IPS-15b (cell line): ENCODE results near the gene FBH1.

Experiments
- H3K27me3 ChIP-seq: one replicate; pipeline ENCODE4 v1.6.1; 2013; ENCODE audit warnings: low read length; ENCODE audit not compliant: control insufficient read depth, insufficient read depth
- H3K36me3 ChIP-seq: one replicate; pipeline ENCODE4 v1.6.1; 2013; ENCODE audit warnings: low read length; ENCODE audit not compliant: control insufficient read depth, insufficient read depth
- H3K4me1 ChIP-seq: one replicate; pipeline ENCODE4 v1.6.1; 2013; ENCODE audit warnings: mild to moderate bottlenecking, low read length; ENCODE audit not compliant: control insufficient read depth, insufficient read depth
- H3K4me3 ChIP-seq: one replicate; pipeline ENCODE4 v1.5.1; 2013; ENCODE audit warnings: low read depth, low read length
- H3K9ac ChIP-seq: one replicate; pipeline ENCODE4 v1.6.1; 2013; ENCODE audit warnings: low read depth, mild to moderate bottlenecking, low read length
- H3K9me3 ChIP-seq: one replicate; pipeline ENCODE4 v1.6.1; 2013; ENCODE audit warnings: mild to moderate bottlenecking, low read length; ENCODE audit not compliant: control insufficient read depth, insufficient read depth

FBH1 gene

GRCh38 chr10:5932345-5932744 is 42.3 kb downstream of the FBH1 start:
- no peaks in the 10 kb centered on the region for H3K4me1 ChIP-seq
- H3K4me3 ChIP-seq = no peak overlapping the region
- peaks cover 30% of the 10 kb centered on the region for H3K36me3 ChIP-seq
- H3K9ac ChIP-seq = no peak overlapping the region
- H3K27me3 ChIP-seq = no peaks in the 10 kb centered on the region
- H3K9me3 ChIP-seq = no peaks in the 10 kb centered on the region

- Histone ChIP-seq H3K9me3 (no peaks in the 10 kb centered on the region), H3K4me3 (no peak overlapping the region), H3K27me3 (no peaks in the 10 kb centered on the region), H3K4me1 (no peaks in the 10 kb centered on the region), H3K9ac (no peak overlapping the region), H3K36me3 (peaks cover 31% of the 10 kb centered on the region)
These were observed 44.0 kb downstream of the FBH1 start for GRCh38 chr10:5933909-5934546.

- Histone ChIP-seq H3K9me3 (no peaks in the 10 kb centered on the region), H3K9ac (no peak overlapping the region), H3K36me3 (peaks cover 23% of the 10 kb centered on the region), H3K4me3 (no peak overlapping the region), H3K4me1 (no peaks in the 10 kb centered on the region), H3K27me3 (no peaks in the 10 kb centered on the region)
These were observed 45.6 kb downstream of the FBH1 start for GRCh38 chr10:5935628-5936027.

- Histone ChIP-seq H3K4me3 (no peak overlapping the region), H3K9ac (no peak overlapping the region), H3K9me3 (no peaks in the 10 kb centered on the region), H3K4me1 (no peaks in the 10 kb centered on the region), H3K27me3 (no peaks in the 10 kb centered on the region), H3K36me3 (peaks cover 23% of the 10 kb centered on the region)
These were observed 47.0 kb downstream of the FBH1 start for GRCh38 chr10:5937016-5937415.

GRCh38 chr10:5938291-5938690 is 48.2 kb downstream of the FBH1 start:
- H3K27me3 ChIP-seq = no peaks in the 10 kb centered on the region
- no peak overlapping the region for H3K4me3 ChIP-seq
- H3K36me3 ChIP-seq = peaks cover 21% of the 10 kb centered on the region
- H3K4me1 ChIP-seq = no peaks in the 10 kb centered on the region
- H3K9ac ChIP-seq = no peak overlapping the region
- no peaks in the 10 kb centered on the region for H3K9me3 ChIP-seq

- Histone ChIP-seq H3K9me3 (no peaks in the 10 kb centered on the region), H3K27me3 (no peaks in the 10 kb centered on the region), H3K4me1 (peaks cover 3% of the 10 kb centered on the region), H3K4me3 (no peak overlapping the region), H3K36me3 (peaks cover 12% of the 10 kb centered on the region), H3K9ac (no peak overlapping the region)
These were observed 50.8 kb downstream of the FBH1 start for GRCh38 chr10:5940807-5941218.

GRCh38 chr10:5941579-5941978 is 51.5 kb downstream of the FBH1 start:
- H3K4me1 ChIP-seq = peaks cover 3% of the 10 kb centered on the region
- H3K4me3 ChIP-seq = no peak overlapping the region
- H3K9ac ChIP-seq = no peak overlapping the region
- H3K36me3 ChIP-seq = peaks cover 12% of the 10 kb centered on the region
- H3K9me3 ChIP-seq = no peaks in the 10 kb centered on the region
- no peaks in the 10 kb centered on the region for H3K27me3 ChIP-seq

GRCh38 chr10:5942001-5942400 is 52.0 kb downstream of the FBH1 start:
- no peak overlapping the region for H3K4me3 ChIP-seq
- H3K36me3 ChIP-seq = peaks cover 10% of the 10 kb centered on the region
- no peaks in the 10 kb centered on the region for H3K27me3 ChIP-seq
- H3K4me1 ChIP-seq = peaks cover 3% of the 10 kb centered on the region
- no peaks in the 10 kb centered on the region for H3K9me3 ChIP-seq
- no peak overlapping the region for H3K9ac ChIP-seq

- Histone ChIP-seq H3K4me3 (no peak overlapping the region), H3K9ac (no peak overlapping the region), H3K4me1 (peaks cover 3% of the 10 kb centered on the region), H3K27me3 (no peaks in the 10 kb centered on the region), H3K36me3 (peaks cover 7% of the 10 kb centered on the region), H3K9me3 (no peaks in the 10 kb centered on the region)
These were observed 52.4 kb downstream of the FBH1 start for GRCh38 chr10:5942474-5942873.

GRCh38 chr10:5943536-5943935 is 53.5 kb downstream of the FBH1 start:
- Histone ChIP-seq H3K4me3 (no peak overlapping the region), H3K36me3 (no peaks in the 10 kb centered on the region), H3K9me3 (no peaks in the 10 kb centered on the region), H3K9ac (no peak overlapping the region), H3K4me1 (peaks cover 3% of the 10 kb centered on the region), H3K27me3 (no peaks in the 10 kb centered on the region)

GRCh38 chr10:5944389-5945189 is 54.5 kb downstream of the FBH1 start:
- H3K9ac ChIP-seq = no peak overlapping the region
- H3K9me3 ChIP-seq = no peaks in the 10 kb centered on the region
- H3K27me3 ChIP-seq = no peaks in the 10 kb centered on the region
- no peak overlapping the region for H3K4me3 ChIP-seq
- peaks cover 5% of the 10 kb centered on the region for H3K4me1 ChIP-seq
- H3K36me3 ChIP-seq = no peaks in the 10 kb centered on the region

GRCh38 chr10:5945190-5945509 is 55.1 kb downstream of the FBH1 start:
- Histone ChIP-seq H3K4me3 (no peak overlapping the region), H3K27me3 (no peaks in the 10 kb centered on the region), H3K9me3 (no peaks in the 10 kb centered on the region), H3K4me1 (peaks cover 5% of the 10 kb centered on the region), H3K9ac (no peak overlapping the region), H3K36me3 (no peaks in the 10 kb centered on the region)
